H1 (cell line): ENCODE results near the gene ALLC. TPM values are rescaled to one million over a fixed set of nuclear protein-coding genes. Genes with fewer than 3 reads are reported as not detected.
A peak's percentile ranks its signal among the peaks of the same experiment; 100 is the strongest.

ENCODE experiments used
- CTCF ChIA-PET: fragments of 300-600 bp; sonication (Branson Sonifier 250); formaldehyde crosslinking; loops from one replicate; lab custom pipeline; 2021; ENCODE audit not compliant: partially characterized antibody; lab: Charles Lee
- POLR2A ChIA-PET: fragments of 300-600 bp; sonication (Branson Sonifier 250); formaldehyde crosslinking; loops from one replicate; lab custom pipeline; 2021; ENCODE audit warnings: inconsistent platforms; ENCODE audit not compliant: partially characterized antibody; lab: Charles Lee
- DNase-seq, 2 experiments: peaks; one replicate each; pipeline versions ENCODE4 v3.0.0 to v3.0.0-alpha.2; 2010 to 2022; ENCODE audit warnings: low spot score in 2 of 2, low read depth in 1 of 2, mixed read lengths in 1 of 2
- FAIRE-seq: peaks from 2 replicates; lab custom pipeline; 2011; peaks lifted over from hg19 to GRCh38; lab: Jason Lieb, UNC
- H2AFZ ChIP-seq: 2 replicates; pipeline ENCODE4 v1.8.1; 2012; ENCODE audit warnings: low read length, inconsistent platforms
- H2AK5ac ChIP-seq: 2 replicates; pipeline ENCODE4 v1.6.1; 2013; ENCODE audit warnings: low read depth, low read length
- H2BK120ac ChIP-seq: replicated peaks from 2 replicates; pipeline ENCODE3; 2013; ENCODE audit warnings: low read depth, low read length, inconsistent platforms
- H2BK12ac ChIP-seq: 2 replicates; pipeline ENCODE4 v1.6.1; 2013; ENCODE audit warnings: low read depth, low read length
- H2BK15ac ChIP-seq: 2 replicates; pipeline ENCODE4 v1.6.1; 2013; ENCODE audit warnings: low read length
- H2BK20ac ChIP-seq: 2 replicates; pipeline ENCODE4 v1.6.1; 2013; ENCODE audit warnings: low read length
- H2BK5ac ChIP-seq: 2 replicates; pipeline ENCODE4 v1.6.1; 2013; ENCODE audit warnings: low read depth, low read length
- H3K14ac ChIP-seq: 2 replicates; pipeline ENCODE4 v1.6.1; 2013; ENCODE audit warnings: inconsistent platforms; ENCODE audit not compliant: insufficient read length
- H3K18ac ChIP-seq: 2 replicates; pipeline ENCODE4 v1.6.1; 2013; ENCODE audit warnings: low read length; ENCODE audit errors: extremely low read depth
- H3K23ac ChIP-seq: 2 replicates; pipeline ENCODE4 v1.6.1; 2013; ENCODE audit warnings: inconsistent platforms; ENCODE audit not compliant: insufficient read length
- H3K23me2 ChIP-seq: 2 replicates; pipeline ENCODE4 v1.6.1; 2013; ENCODE audit warnings: low read depth, low read length
- H3K27ac ChIP-seq: 2 replicates; pipeline ENCODE4 v1.6.1; 2011; ENCODE audit warnings: low read depth, low read length, inconsistent platforms
- H3K27me3 ChIP-seq, 4 experiments: replicated peaks in 1 of 4; 1 replicate in 1 of 4; 2 replicates in 3 of 4; pipeline versions ENCODE4 v1.6.1 to v1.8.1; 2011 to 2013; ENCODE audit warnings: low read length in 3 of 4, mild to moderate bottlenecking in 3 of 4, inconsistent platforms in 2 of 4, mixed read lengths in 2 of 4, moderate library complexity in 1 of 4; ENCODE audit not compliant: control insufficient read depth in 3 of 4, insufficient read depth in 3 of 4; ENCODE audit errors: extremely low read depth in 1 of 4
- H3K36me3 ChIP-seq, 4 experiments: 2 replicates each; pipeline versions ENCODE4 v1.6.1 to v1.8.1; 2011 to 2013; ENCODE audit warnings: mild to moderate bottlenecking in 4 of 4, low read length in 3 of 4, moderate library complexity in 2 of 4, control low read depth in 1 of 4, inconsistent platforms in 1 of 4; ENCODE audit not compliant: insufficient read depth in 4 of 4, control insufficient read depth in 2 of 4
- H3K4ac ChIP-seq: replicated peaks from 2 replicates; pipeline ENCODE3; 2013; ENCODE audit warnings: low read length, low read depth, mixed read lengths, inconsistent platforms; ENCODE audit not compliant: insufficient read length
- H3K4me1 ChIP-seq, 4 experiments: replicated peaks in 1 of 4; 1 replicate in 1 of 4; 2 replicates in 3 of 4; pipeline versions ENCODE4 v1.6.1 to v1.8.1; 2011 to 2013; ENCODE audit warnings: low read length in 3 of 4, inconsistent platforms in 2 of 4, mixed read lengths in 1 of 4; ENCODE audit not compliant: insufficient read depth in 4 of 4, control insufficient read depth in 3 of 4
- H3K4me2 ChIP-seq, 2 experiments: 2 replicates each; pipeline versions ENCODE4 v1.6.1 to v1.8.1; 2011 to 2013; ENCODE audit warnings: low read depth in 2 of 2, low read length in 2 of 2, control low read depth in 1 of 2, inconsistent platforms in 1 of 2, mild to moderate bottlenecking in 1 of 2; ENCODE audit not compliant: insufficient read depth in 1 of 2
- H3K4me3 ChIP-seq, 4 experiments: fragments of 200-600, 300-600 bp in 1 of 4; sonication (generic), shearing (Covaris generic), sonication (Bioruptor Twin) in 1 of 4; 2 replicates each; pipeline versions ENCODE4 v1.5.1 to v1.8.1; 2011 to 2016; ENCODE audit warnings: low read length in 4 of 4, low read depth in 3 of 4, control low read depth in 2 of 4, inconsistent platforms in 2 of 4, mild to moderate bottlenecking in 2 of 4, mixed read lengths in 1 of 4, moderate library complexity in 1 of 4; ENCODE audit not compliant: insufficient read depth in 2 of 4; ENCODE audit errors: extremely low read depth in 1 of 4
- H3K56ac ChIP-seq: replicated peaks from 2 replicates; pipeline ENCODE3; 2013; ENCODE audit warnings: low read depth, mild to moderate bottlenecking, mixed read lengths, low read length, inconsistent platforms; ENCODE audit not compliant: insufficient read length
- H3K79me1 ChIP-seq: 2 replicates; pipeline ENCODE4 v1.6.1; 2013; ENCODE audit warnings: low read depth, low read length, control low read depth
- H3K79me2 ChIP-seq, 2 experiments: 2 replicates each; pipeline versions ENCODE4 v1.6.1 to v1.8.1; 2012 to 2013; ENCODE audit warnings: low read length in 2 of 2, mild to moderate bottlenecking in 2 of 2, inconsistent platforms in 1 of 2; ENCODE audit not compliant: insufficient read depth in 2 of 2, control insufficient read depth in 1 of 2
- H3K9ac ChIP-seq, 4 experiments: replicated peaks in 1 of 4; 1 replicate in 1 of 4; 2 replicates in 3 of 4; pipeline versions ENCODE4 v1.6.1 to v1.8.1; 2011 to 2013; ENCODE audit warnings: low read depth in 3 of 4, low read length in 3 of 4, control low read depth in 2 of 4, mild to moderate bottlenecking in 2 of 4, moderate library complexity in 2 of 4, inconsistent platforms in 1 of 4; ENCODE audit errors: extremely low read depth in 1 of 4
- H3K9me3 ChIP-seq, 2 experiments: 2 replicates each; pipeline versions ENCODE4 v1.6.1 to v1.8.1; 2012 to 2013; ENCODE audit warnings: mild to moderate bottlenecking in 2 of 2, moderate library complexity in 2 of 2, control low read depth in 1 of 2, inconsistent platforms in 1 of 2, low read depth in 1 of 2, low read length in 1 of 2, mixed read lengths in 1 of 2; ENCODE audit not compliant: insufficient read depth in 2 of 2
- H4K20me1 ChIP-seq, 2 experiments: replicated peaks in 1 of 2; 2 replicates each; pipeline versions ENCODE3 to v1.8.1; 2011 to 2013; ENCODE audit warnings: inconsistent platforms in 2 of 2, low read length in 2 of 2, mild to moderate bottlenecking in 1 of 2; ENCODE audit not compliant: insufficient read depth in 2 of 2, control insufficient read depth in 1 of 2
- H4K5ac ChIP-seq: 2 replicates; pipeline ENCODE4 v1.6.1; 2013; ENCODE audit warnings: low read length, low read depth, mixed read lengths, inconsistent platforms; ENCODE audit not compliant: insufficient read length
- H4K8ac ChIP-seq: 2 replicates; pipeline ENCODE4 v1.8.0; 2013; ENCODE audit warnings: mild to moderate bottlenecking, moderate library complexity, low read length, inconsistent platforms; ENCODE audit not compliant: insufficient read depth; ENCODE audit errors: extremely low read depth
- H4K91ac ChIP-seq: replicated peaks from 2 replicates; pipeline ENCODE3; 2013; ENCODE audit warnings: low read length, mixed read lengths, inconsistent platforms; ENCODE audit not compliant: insufficient read length
- ASH2L ChIP-seq: fragments of 200-600, 300-600 bp; sonication (generic); IDR thresholded peaks from one replicate; pipeline ENCODE4 v1.7.1; 2017; ENCODE audit warnings: low read length
- BACH1 ChIP-seq: IDR thresholded peaks from 2 replicates; pipeline ENCODE4 v1.6.1; 2012; ENCODE audit warnings: low read length, improper control_type of control experiment
- BCL11A ChIP-seq, 2 experiments: IDR thresholded peaks; one replicate each; pipeline ENCODE4 v1.6.1; 2011; ENCODE audit warnings: low read depth in 2 of 2, low read length in 2 of 2, mild to moderate bottlenecking in 2 of 2
- EP300 ChIP-seq, 2 experiments: IDR thresholded peaks; 1 replicate in 1 of 2; 2 replicates in 1 of 2; pipeline ENCODE4 v1.6.1; 2011 to 2012; ENCODE audit warnings: low read depth in 2 of 2, low read length in 2 of 2, mild to moderate bottlenecking in 2 of 2, borderline replicate concordance in 1 of 2, inconsistent platforms in 1 of 2, moderate library complexity in 1 of 2
- EZH2 ChIP-seq: fragments of 200-600 bp; sonication (generic); IDR thresholded peaks from 2 replicates; pipeline ENCODE4 v1.7.1; 2012; ENCODE audit warnings: low read depth, mild to moderate bottlenecking, moderate library complexity, low read length, inconsistent platforms; ENCODE audit not compliant: severe bottlenecking
- POU5F1 ChIP-seq: IDR thresholded peaks from 2 replicates; pipeline ENCODE4 v1.6.1; 2011; ENCODE audit warnings: low read depth, mild to moderate bottlenecking, low read length, moderate library complexity
- RAD21 ChIP-seq, 2 experiments: IDR thresholded peaks in 1 of 2; conservative IDR thresholded peaks in 1 of 2; 2 replicates each; pipeline ENCODE4 v1.6.1; 2011; ENCODE audit warnings: low read depth in 2 of 2, low read length in 2 of 2, improper control_type of control experiment in 1 of 2, inconsistent platforms in 1 of 2, mild to moderate bottlenecking in 1 of 2, moderate library complexity in 1 of 2
- RBBP5 ChIP-seq: IDR thresholded peaks from 2 replicates; pipeline ENCODE4 v1.7.1; 2012; ENCODE audit warnings: low read depth, mild to moderate bottlenecking, inconsistent platforms, low read length, moderate library complexity, borderline replicate concordance
- RXRA ChIP-seq: IDR thresholded peaks from 2 replicates; pipeline ENCODE4 v1.6.1; 2011; ENCODE audit warnings: low read depth, mild to moderate bottlenecking, low read length, moderate library complexity; ENCODE audit not compliant: insufficient read depth
- SIRT6 ChIP-seq: IDR thresholded peaks from one replicate; pipeline ENCODE4 v1.7.1; 2012; ENCODE audit warnings: low read length, inconsistent platforms
- WGBS, 2 experiments: shearing (Covaris generic) in 1 of 2; methylation state at CpG; one replicate each; pipeline versions ENCODE4 v1.1.6 to v1.1.7; 2013 to 2015; ENCODE audit warnings: low lambda C conversion rate in 2 of 2, mixed read lengths in 2 of 2, inconsistent platforms in 1 of 2, low coverage in 1 of 2, missing lambda C conversion rate in 1 of 2; ENCODE audit not compliant: insufficient replicate concordance in 2 of 2, insufficient coverage in 1 of 2, insufficient read length in 1 of 2; ENCODE audit errors: extremely low coverage in 1 of 2, missing lambda C conversion rate in 1 of 2; 5-methylcytosine and 5-hydroxymethylcytosine counted together
- polyA plus RNA-seq, 7 experiments: library from polyadenylated mRNA; depleted of rRNA in 3 of 7; stranded (reverse) in 5 of 7; unstranded in 2 of 7; fragments of >200 nt in 5 of 7; fragments of 200-250 nt in 2 of 7; gene quantifications; 1 replicate in 5 of 7; 2 replicates in 1 of 7; 4 replicates in 1 of 7; pipeline versions ENCODE4 v1.2.1 to v1.2.3, GENCODE V29; 2011 to 2013; ENCODE audit warnings: missing spikeins in 2 of 7, mixed read lengths in 2 of 7
- total RNA-seq: library from RNA; stranded (reverse); fragmentation: NEBNext Ultra II Directional; extraction: Animal tissue kit (Norgen Biotek cat#: 25700); gene quantifications from 2 replicates; pipeline ENCODE4 v1.2.1, GENCODE V29; 2021

Gene ALLC
- total and polyA plus RNA-seq, 2 of the 8 experiments (the other 6 are each of a cell fraction or from before 2014, with no cell fraction given), result not detected

DNA sequence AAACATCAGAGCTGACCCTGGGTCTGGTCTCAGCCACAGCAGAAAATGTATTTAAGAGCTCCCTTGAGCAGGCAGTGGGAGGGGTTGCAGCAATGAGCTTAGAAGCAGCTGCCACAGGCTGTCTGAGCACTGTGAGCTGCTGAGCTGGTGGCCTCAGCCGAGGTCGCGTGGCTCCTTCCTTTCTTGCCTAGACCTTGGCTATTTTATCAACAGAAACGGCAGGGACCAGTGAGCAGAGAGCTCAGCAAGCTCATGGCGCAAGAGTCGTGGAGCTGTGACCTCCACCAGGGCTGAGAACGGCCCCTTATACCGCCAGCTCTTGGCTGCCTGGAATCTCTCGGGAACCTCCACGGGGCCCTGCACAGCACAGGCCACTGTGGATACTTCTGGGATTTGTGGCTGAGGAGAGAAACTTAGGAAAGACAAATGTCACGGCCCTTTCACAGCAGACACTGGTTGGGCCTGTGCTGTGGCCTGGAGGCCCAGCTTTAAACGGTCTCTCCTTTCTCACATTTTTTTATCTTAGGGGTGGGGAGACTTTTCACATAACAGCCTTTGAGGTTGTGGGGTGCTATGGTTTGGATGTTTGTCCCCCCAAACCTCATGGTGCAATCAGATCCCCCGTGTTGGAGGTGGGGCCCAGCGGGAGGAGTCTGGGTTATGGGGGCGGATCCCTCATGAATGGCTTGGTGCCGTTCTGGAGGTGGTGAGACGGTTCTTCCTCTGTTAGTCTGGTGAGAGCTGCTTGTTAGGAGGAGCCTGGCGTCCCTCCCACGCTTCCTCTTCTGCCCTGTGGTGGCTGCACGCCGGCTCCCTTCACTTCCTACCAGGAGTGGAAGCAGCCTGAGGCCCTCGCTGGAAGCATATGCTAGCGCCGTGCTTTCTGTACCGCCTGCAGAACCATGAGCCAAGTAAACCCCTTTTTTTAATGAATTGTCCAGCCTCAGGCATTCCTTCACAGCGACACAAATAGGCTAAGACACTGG is 1.7 kb downstream of the ALLC start:
- no peak overlapping the region; a peak in 1 of 7 replicates for H3K9ac ChIP-seq
- H3K14ac ChIP-seq, result no peak overlapping the region
- H3K27ac ChIP-seq, result no peak overlapping the region
- DNase-seq (no peak), FAIRE-seq (no peak)
- H4K8ac ChIP-seq, result no peak overlapping the region; the same call in 1 of the 2 replicates
- no peak overlapping the region for H3K4me3 ChIP-seq
- H3K4ac ChIP-seq, result no peak overlapping the region
- H2BK5ac ChIP-seq, result peak overlapping the region; percentile 41; the same call in 1 of the 2 replicates
- H3K36me3 ChIP-seq, result no peaks in the 10 kb centered on the region
- H2AFZ ChIP-seq, result peak overlapping the region; percentile 61
- ChIA-PET POLR2A (interaction anchor here (0.7 to 1.1 kb wide), 5 partner anchors 77 to 141 kb away, joined by 3 to 4 read pairs (median 3); partner anchors contain the start of genes RNASEH1 and RPS7), CTCF (interaction anchor here (1.1 to 1.6 kb wide), 3 partner anchors 9 to 236 kb away, joined by 3 to 9 read pairs (median 3); no protein-coding TSS in a partner anchor)
- no peaks in the 10 kb centered on the region for H3K9me3 ChIP-seq
- no peaks in the 10 kb centered on the region for H4K20me1 ChIP-seq
- WGBS, 2 experiments, result 79% methylated on average over 25 of the region's 26 CpGs; no CpG with 5 or more reads in 1 of the 2 experiments
- 0 out of 2 replicates have a peak overlapping the region, but pooled peaks have one; percentile 15 for H2BK20ac ChIP-seq
- H4K5ac ChIP-seq, result no peak overlapping the region
- no peaks in the 10 kb centered on the region for H3K27me3 ChIP-seq
- no peak overlapping the region for H3K23ac ChIP-seq
- H3K4me1 ChIP-seq, result peaks cover 5 to 19% (median 9%) of the 10 kb centered on the region in 4 experiments; a peak in 5 of 7 replicates
- no peak overlapping the region for H3K56ac ChIP-seq
- no peaks in the 10 kb centered on the region for H3K79me2 ChIP-seq
- peak overlapping the region; percentile 60 for H4K91ac ChIP-seq
- H2BK120ac ChIP-seq, result peak overlapping the region; percentile 67
- H3K18ac ChIP-seq, result peak overlapping the region; percentile 66
- H2BK15ac ChIP-seq, result no peak overlapping the region
- no peaks in the 10 kb centered on the region for H3K79me1 ChIP-seq
- peak overlapping the region; percentile 64; the same call in 1 of the 2 replicates for H2BK12ac ChIP-seq
- no peak overlapping the region for H3K4me2 ChIP-seq
- no peak overlapping the region for H2AK5ac ChIP-seq
- no peaks in the 10 kb centered on the region for H3K23me2 ChIP-seq
- TF ChIP-seq BCL11A (IDR thresholded peaks at IDR 0.05; ENCODE audit: low read depth in 2 of 2, low read length in 2 of 2) (no peak), RXRA (no peak), EP300 (IDR thresholded peaks at IDR 0.05; ENCODE audit: borderline replicate concordance in 1 of 2, low read depth in 2 of 2, low read length in 2 of 2) (no peak), SIRT6 (no peak), RBBP5 (no peak), EZH2 (no peak), ASH2L (no peak), RAD21 (IDR thresholded peaks at IDR 0.05 in 1 of 2, conservative IDR thresholded peaks at IDR 0.05 in 1 of 2; ENCODE audit: low read depth in 2 of 2, low read length in 2 of 2) (no peak), BACH1 (no peak), POU5F1 (no peak)
